ENCODE data around the gene TUFT1.

DNA sequence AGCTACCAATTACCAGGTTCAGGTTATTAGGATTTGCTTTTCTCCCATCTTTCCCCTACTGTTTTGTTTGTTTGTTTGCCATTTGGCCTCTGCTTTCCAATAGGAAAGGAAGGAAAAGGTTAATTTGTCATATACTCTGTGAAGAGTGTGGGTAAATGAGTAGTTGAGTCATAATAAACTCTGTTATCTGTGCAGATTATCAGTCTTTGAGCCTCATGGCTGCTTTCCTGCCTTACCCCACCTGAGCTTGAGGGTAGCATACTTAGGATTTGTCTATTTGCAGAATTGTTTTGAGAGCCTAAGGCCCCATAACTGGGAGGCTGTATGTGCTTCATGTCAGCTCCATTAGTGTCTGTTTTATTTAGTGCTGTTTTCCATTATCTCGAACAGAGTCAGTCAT lies 38.8 kb downstream of the TUFT1 start:
- TF ChIP-seq CTCF (IDR thresholded peaks at IDR 0.05; ENCODE audit: insufficient read depth, low read length) = no peak
- TF ChIP-seq, protein P1, sequence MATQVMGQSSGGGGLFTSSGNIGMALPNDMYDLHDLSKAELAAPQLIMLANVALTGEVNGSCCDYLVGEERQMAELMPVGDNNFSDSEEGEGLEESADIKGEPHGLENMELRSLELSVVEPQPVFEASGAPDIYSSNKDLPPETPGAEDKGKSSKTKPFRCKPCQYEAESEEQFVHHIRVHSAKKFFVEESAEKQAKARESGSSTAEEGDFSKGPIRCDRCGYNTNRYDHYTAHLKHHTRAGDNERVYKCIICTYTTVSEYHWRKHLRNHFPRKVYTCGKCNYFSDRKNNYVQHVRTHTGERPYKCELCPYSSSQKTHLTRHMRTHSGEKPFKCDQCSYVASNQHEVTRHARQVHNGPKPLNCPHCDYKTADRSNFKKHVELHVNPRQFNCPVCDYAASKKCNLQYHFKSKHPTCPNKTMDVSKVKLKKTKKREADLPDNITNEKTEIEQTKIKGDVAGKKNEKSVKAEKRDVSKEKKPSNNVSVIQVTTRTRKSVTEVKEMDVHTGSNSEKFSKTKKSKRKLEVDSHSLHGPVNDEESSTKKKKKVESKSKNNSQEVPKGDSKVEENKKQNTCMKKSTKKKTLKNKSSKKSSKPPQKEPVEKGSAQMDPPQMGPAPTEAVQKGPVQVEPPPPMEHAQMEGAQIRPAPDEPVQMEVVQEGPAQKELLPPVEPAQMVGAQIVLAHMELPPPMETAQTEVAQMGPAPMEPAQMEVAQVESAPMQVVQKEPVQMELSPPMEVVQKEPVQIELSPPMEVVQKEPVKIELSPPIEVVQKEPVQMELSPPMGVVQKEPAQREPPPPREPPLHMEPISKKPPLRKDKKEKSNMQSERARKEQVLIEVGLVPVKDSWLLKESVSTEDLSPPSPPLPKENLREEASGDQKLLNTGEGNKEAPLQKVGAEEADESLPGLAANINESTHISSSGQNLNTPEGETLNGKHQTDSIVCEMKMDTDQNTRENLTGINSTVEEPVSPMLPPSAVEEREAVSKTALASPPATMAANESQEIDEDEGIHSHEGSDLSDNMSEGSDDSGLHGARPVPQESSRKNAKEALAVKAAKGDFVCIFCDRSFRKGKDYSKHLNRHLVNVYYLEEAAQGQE (IDR thresholded peaks at IDR 0.05; ENCODE audit: insufficient replicate concordance, low read depth) = no peak

All from HL-60 (cell line).